Cardiac muscle cell (in vitro differentiated cells and primary cell): Measurements from ENCODE around the gene SNPH. TPM values are rescaled to one million over a fixed set of nuclear protein-coding genes. Genes with fewer than 3 reads are reported as not detected.
"Not testable (repeated sequence)": the region's sequence is repeated elsewhere in the genome, so short reads cannot be mapped to it uniquely, and the experiment has no call there.

Source experiments
- DNase-seq, 2 donors: peaks; one replicate each; pipeline versions ENCODE4 v3.0.0 to v3.0.0-alpha.2; 2010 to 2017; ENCODE audit warnings: low read depth in 1 of 2, low spot score in 1 of 2
- H3K27ac ChIP-seq: fragments of 200-600 bp; sonication (generic); 2 replicates; pipeline ENCODE4 v1.5.1; 2016
- H3K27me3 ChIP-seq: fragments of 200-600 bp; sonication (generic); 2 replicates; pipeline ENCODE4 v1.6.0; 2016; ENCODE audit warnings: control low read depth
- H3K36me3 ChIP-seq: fragments of 200-600 bp; sonication (generic); 2 replicates; pipeline ENCODE4 v1.5.1; 2016; ENCODE audit warnings: control low read depth
- H3K4me1 ChIP-seq: fragments of 200-600 bp; sonication (generic); 2 replicates; pipeline ENCODE4 v1.8.1; 2017; ENCODE audit warnings: low read depth, mild to moderate bottlenecking, mixed run types
- H3K4me3 ChIP-seq: fragments of 200-600 bp; sonication (generic); 2 replicates; pipeline ENCODE4 v1.5.1; 2016; ENCODE audit warnings: mild to moderate bottlenecking
- H3K9me3 ChIP-seq: fragments of 200-600 bp; sonication (generic); 2 replicates; pipeline ENCODE4 v1.5.1; 2017; ENCODE audit warnings: low read depth, mild to moderate bottlenecking, control low read depth
- CTCF ChIP-seq: IDR thresholded peaks from 2 replicates; pipeline ENCODE4 v1.5.1; 2012; ENCODE audit warnings: low read depth, mild to moderate bottlenecking, low read length
- polyA plus RNA-seq: library from polyadenylated mRNA; unstranded; fragments of >200 nt; fragmentation: Nextera tagmentation; extraction: Ambion mirVana; gene quantifications from 2 replicates; pipeline ENCODE4 v1.2.1, GENCODE V29; 2016
- total RNA-seq: library from RNA; depleted of rRNA; stranded (reverse); fragments of >200 nt; gene quantifications from 2 replicates; pipeline ENCODE4 v1.2.3, GENCODE V29; 2016

The SNPH gene
- 8.1 and 14.6 TPM in 2 replicates for total RNA-seq
- polyA plus RNA-seq = 3.8 and 7.4 TPM in 2 replicates

- TF ChIP-seq CTCF = no peak
- peak within 1 kb of the TSS; percentile 44 for H3K4me3 ChIP-seq
- no peaks in the 10 kb centered on the region for H3K27me3 ChIP-seq
- H3K9me3 ChIP-seq = no peaks in the 10 kb centered on the region
- peak; percentile 79 to 83 for DNase-seq
- no peaks in the 10 kb centered on the region for H3K36me3 ChIP-seq
- peaks cover 9% of the 10 kb centered on the region for H3K4me1 ChIP-seq
- peak within 1 kb of the TSS; percentile 7 for H3K27ac ChIP-seq
Measured at GRCh38 chr20:1266167-1266973, at the start of gene SNPH. TSS of gene SNPH (plus strand) at chr20:1266294. CDS start at chr20:1296240, 29,946 bp downstream.

- H3K9me3 ChIP-seq, H3K4me1 ChIP-seq, H3K36me3 ChIP-seq, DNase-seq, H3K4me3 ChIP-seq, H3K27ac ChIP-seq, H3K27me3 ChIP-seq: not testable (repeated sequence)
Measured at GRCh38 chr20:1216527-1217427, 49.3 kb upstream of the SNPH start.

- peaks cover 18% of the 10 kb centered on the region for H3K27me3 ChIP-seq
- not testable (repeated sequence) for H3K36me3 ChIP-seq, H3K4me3 ChIP-seq, H3K27ac ChIP-seq, H3K4me1 ChIP-seq, DNase-seq, H3K9me3 ChIP-seq
Measured at GRCh38 chr20:1222750-1223149, 43.3 kb upstream of the SNPH start.

GRCh38 chr20:1224205-1224890 is 41.7 kb upstream of the SNPH start:
- no peak for TF ChIP-seq CTCF
- Histone ChIP-seq H3K4me3 (no peak overlapping the region), H3K4me1 (no peaks in the 10 kb centered on the region), H3K27ac (no peak overlapping the region), H3K27me3 (peaks cover 34% of the 10 kb centered on the region), H3K36me3 (no peaks in the 10 kb centered on the region), H3K9me3 (no peaks in the 10 kb centered on the region)
- no peak for DNase-seq

- Histone ChIP-seq H3K27me3 (peaks cover 44% of the 10 kb centered on the region), H3K4me1 (no peaks in the 10 kb centered on the region), H3K27ac (no peak overlapping the region), H3K36me3 (no peaks in the 10 kb centered on the region), H3K4me3 (peak overlapping the region; percentile 26), H3K9me3 (no peaks in the 10 kb centered on the region)
- no peak for DNase-seq
- no peak for TF ChIP-seq CTCF
Measured at GRCh38 chr20:1225263-1225782, 40.8 kb upstream of the SNPH start.
